ENCODE data around the gene EYS.
A peak's percentile ranks its signal among the peaks of the same experiment; 100 is the strongest.

EYS gene

GRCh38 chr6:64696053-64696452, 1011.0 kb downstream of the EYS start:
- DNase-seq: no peak

GRCh38 chr6:64694356-64694755, 1012.7 kb downstream of the EYS start:
- no peak for DNase-seq

- no peak for DNase-seq
These were observed 1016.0 kb downstream of the EYS start for GRCh38 chr6:64691064-64691463.

- no peak for DNase-seq
These were observed 1021.6 kb downstream of the EYS start for GRCh38 chr6:64685401-64685800.

- no peak for DNase-seq
These were observed 1023.3 kb downstream of the EYS start for GRCh38 chr6:64683682-64684081.

GRCh38 chr6:64681416-64682160, 1025.4 kb downstream of the EYS start:
- no peak for DNase-seq

GRCh38 chr6:64680446-64680845, 1026.6 kb downstream of the EYS start:
- no peak for DNase-seq

- DNase-seq: no peak
These were observed 1027.6 kb downstream of the EYS start for GRCh38 chr6:64679416-64679815.

GRCh38 chr6:64672651-64673050, 1034.4 kb downstream of the EYS start:
- no peak for DNase-seq

- no peak for DNase-seq
These were observed 1034.9 kb downstream of the EYS start for GRCh38 chr6:64672131-64672530.

GRCh38 chr6:64665137-64665536, 1041.9 kb downstream of the EYS start:
- DNase-seq: no peak

GRCh38 chr6:64664480-64664879, 1042.5 kb downstream of the EYS start:
- DNase-seq: no peak

GRCh38 chr6:64644024-64644423, 1063.0 kb downstream of the EYS start:
- no peak for DNase-seq

- no peak for DNase-seq
These were observed 1076.1 kb downstream of the EYS start for GRCh38 chr6:64630901-64631300.

- no peak for DNase-seq
These were observed 1084.1 kb downstream of the EYS start for GRCh38 chr6:64622944-64623343.

- DNase-seq: no peak
These were observed 1104.0 kb downstream of the EYS start for GRCh38 chr6:64602993-64603392.

GRCh38 chr6:64591676-64592036, 1115.4 kb downstream of the EYS start:
- no peak for DNase-seq

GRCh38 chr6:64590965-64591675, 1115.9 kb downstream of the EYS start:
- no peak for DNase-seq

- no peak for DNase-seq
These were observed 1117.1 kb downstream of the EYS start for GRCh38 chr6:64589961-64590360.

- no peak for DNase-seq
These were observed 1126.7 kb downstream of the EYS start for GRCh38 chr6:64580346-64580745.

- peak; percentile 13 for DNase-seq
These were observed 1153.7 kb downstream of the EYS start for GRCh38 chr6:64553249-64553786.

- no peak for DNase-seq
These were observed 1159.3 kb downstream of the EYS start for GRCh38 chr6:64547594-64548268.

- no peak for DNase-seq
These were observed 1167.1 kb downstream of the EYS start for GRCh38 chr6:64539917-64540316.

- peak; percentile 65 for DNase-seq
These were observed 1168.3 kb downstream of the EYS start for GRCh38 chr6:64538722-64539121.

Measured in eye (tissue), 1 donor.